ENCODE data around the gene DDX11.
"Not testable (repeated sequence)": the region's sequence is repeated elsewhere in the genome, so short reads cannot be mapped to it uniquely, and the experiment has no call there.

The DDX11 gene

GRCh38 chr12:31067656-31068055, 6.0 kb upstream of the DDX11 start:
- DNase-seq (ENCODE audit: low read depth): not testable (repeated sequence)

GRCh38 chr12:31070971-31071740, 2.5 kb upstream of the DDX11 start:
- not testable (repeated sequence) for DNase-seq (ENCODE audit: low read depth)

- not testable (repeated sequence) for DNase-seq (ENCODE audit: low read depth)
Observed at GRCh38 chr12:31072962-31073361, 698 bp upstream of the DDX11 start.

- not testable (repeated sequence) for DNase-seq (ENCODE audit: low read depth)
Observed at GRCh38 chr12:31074333-31074874, 744 bp downstream of the DDX11 start.

DNA sequence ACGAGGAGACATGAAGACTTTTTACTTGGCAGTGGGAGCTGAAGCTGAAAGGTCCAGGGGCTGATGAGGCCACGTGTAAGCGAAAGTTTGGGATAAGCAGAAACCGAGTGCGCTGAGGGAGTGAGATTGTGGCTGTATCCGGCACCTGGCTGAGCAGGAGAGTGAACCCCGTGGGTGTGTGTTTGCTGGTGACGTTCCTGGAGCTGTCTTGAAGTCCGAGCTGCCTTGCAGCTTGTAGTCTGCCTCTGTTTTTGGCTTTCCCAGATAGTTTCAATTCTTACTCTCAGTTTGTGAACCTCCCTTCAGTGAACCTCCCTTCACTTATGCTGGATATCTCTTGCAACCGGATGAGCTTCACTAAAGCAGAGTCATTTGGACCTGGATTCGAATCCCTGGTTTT, 2.5 kb downstream of the DDX11 start:
- DNase-seq (ENCODE audit: low read depth): not testable (repeated sequence)

GRCh38 chr12:31077095-31077494, 3.4 kb downstream of the DDX11 start:
- DNase-seq (ENCODE audit: low read depth): not testable (repeated sequence)

DNA sequence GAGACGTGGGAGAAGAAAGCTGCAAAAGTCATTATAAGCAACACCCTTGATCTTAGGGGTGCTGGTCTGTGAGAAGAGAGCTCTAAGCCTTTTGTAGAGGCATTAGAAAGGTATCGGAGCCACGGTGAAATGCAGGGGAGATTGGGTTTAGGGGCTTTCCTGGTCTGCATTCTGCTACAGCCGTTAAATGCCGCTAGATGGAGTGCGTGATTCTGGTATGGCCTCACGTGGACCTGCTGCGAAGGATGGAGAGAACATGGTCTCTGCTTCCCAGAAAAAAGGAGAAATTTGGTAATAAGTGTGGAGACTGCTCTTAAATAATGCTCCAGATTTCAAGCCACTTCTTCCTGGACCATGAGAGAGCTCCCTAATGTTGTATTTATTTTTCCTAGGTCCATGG, 4.3 kb downstream of the DDX11 start:
- not testable (repeated sequence) for DNase-seq (ENCODE audit: low read depth)

- not testable (repeated sequence) for DNase-seq (ENCODE audit: low read depth)
Observed at GRCh38 chr12:31079421-31079820, 5.8 kb downstream of the DDX11 start.

GRCh38 chr12:31080221-31080620, 6.6 kb downstream of the DDX11 start:
- DNase-seq (ENCODE audit: low read depth): not testable (repeated sequence)

DNA sequence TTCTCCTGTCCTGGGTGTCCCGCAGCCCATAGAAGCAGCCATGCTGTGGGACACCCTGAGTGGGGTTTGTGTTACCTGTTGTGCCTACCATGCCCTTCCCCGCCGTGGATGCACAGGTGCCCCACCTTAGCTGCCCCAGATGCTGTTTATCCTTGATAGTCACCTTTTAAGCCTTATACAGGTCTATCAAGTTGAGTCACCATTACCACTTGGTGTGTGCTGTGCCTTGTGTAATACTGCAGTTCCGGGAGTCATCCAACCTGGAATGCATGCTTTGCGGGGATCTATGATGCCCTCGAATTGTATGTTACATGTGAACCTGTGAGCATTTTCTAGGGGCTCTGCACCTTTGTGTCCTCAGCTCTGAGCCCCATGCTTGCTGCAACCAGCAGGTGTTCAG, 7.6 kb downstream of the DDX11 start:
- DNase-seq (ENCODE audit: low read depth): not testable (repeated sequence)

DNA sequence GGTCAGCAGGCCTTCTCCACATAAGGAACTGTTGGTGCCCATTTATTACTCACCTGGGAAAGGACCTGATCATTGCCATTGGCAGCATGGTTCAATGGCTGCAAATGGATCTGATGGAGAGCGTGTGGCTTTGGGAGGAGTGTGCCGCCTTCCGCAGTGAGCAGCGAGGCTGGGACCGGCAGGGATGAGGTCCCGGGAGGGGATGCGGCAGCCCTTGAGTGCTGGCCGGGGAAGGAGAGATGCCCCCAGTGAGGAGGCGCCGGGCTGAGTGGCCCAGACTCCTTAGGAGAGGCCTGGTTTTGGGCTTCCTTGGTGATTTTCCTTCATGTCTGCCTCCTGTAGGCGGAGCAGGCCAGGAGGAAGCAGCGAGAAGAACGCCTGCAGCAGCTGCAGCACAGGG, 10.6 kb downstream of the DDX11 start:
- DNase-seq (ENCODE audit: low read depth): not testable (repeated sequence)

- not testable (repeated sequence) for DNase-seq (ENCODE audit: low read depth)
Observed at GRCh38 chr12:31086032-31086431, 12.4 kb downstream of the DDX11 start.

DNA sequence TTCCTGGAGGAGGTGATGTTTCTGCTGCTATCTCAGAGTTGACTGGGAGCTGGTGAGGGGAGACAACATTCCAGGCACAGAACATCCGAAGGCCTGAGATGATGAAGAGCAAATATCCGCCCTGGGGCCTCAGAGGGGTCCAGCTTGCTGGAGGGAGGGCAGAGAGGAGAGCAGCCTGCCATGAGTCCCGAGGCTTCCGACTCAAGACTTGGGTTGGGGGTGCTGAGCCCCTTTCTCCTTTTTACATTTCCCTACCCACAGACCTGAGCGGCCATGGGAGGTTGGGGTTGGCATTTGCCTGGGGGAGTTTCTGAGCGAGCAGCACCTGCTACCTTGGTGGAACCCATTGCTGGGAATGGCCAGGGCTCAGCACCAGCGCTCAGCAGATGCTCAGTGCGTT, 13.8 kb downstream of the DDX11 start:
- not testable (repeated sequence) for DNase-seq (ENCODE audit: low read depth)

GRCh38 chr12:31087956-31088355, 14.3 kb downstream of the DDX11 start:
- not testable (repeated sequence) for DNase-seq (ENCODE audit: low read depth)

- DNase-seq (ENCODE audit: low read depth): no peak
Observed at GRCh38 chr12:31089072-31089471, 15.4 kb downstream of the DDX11 start.

DNA sequence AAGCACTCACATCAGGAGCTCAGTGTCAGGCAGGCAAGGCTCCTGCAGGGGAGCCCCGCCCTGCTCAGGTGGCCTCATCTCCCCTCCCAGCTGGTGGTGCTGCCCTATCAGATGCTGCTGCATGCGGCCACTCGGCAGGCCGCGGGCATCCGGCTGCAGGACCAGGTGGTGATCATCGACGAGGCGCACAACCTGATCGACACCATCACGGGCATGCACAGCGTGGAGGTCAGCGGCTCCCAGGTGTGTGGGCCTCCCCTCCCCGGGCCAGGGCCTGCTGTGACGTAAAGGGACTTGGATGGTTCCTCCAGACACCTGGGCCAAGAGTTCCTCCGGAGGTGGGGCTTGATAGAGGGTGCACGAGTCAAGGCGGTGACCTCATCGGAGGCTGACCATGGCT, 18.0 kb downstream of the DDX11 start:
- not testable (repeated sequence) for DNase-seq (ENCODE audit: low read depth)

GRCh38 chr12:31092718-31093117, 19.1 kb downstream of the DDX11 start:
- not testable (repeated sequence) for DNase-seq (ENCODE audit: low read depth)

DNA sequence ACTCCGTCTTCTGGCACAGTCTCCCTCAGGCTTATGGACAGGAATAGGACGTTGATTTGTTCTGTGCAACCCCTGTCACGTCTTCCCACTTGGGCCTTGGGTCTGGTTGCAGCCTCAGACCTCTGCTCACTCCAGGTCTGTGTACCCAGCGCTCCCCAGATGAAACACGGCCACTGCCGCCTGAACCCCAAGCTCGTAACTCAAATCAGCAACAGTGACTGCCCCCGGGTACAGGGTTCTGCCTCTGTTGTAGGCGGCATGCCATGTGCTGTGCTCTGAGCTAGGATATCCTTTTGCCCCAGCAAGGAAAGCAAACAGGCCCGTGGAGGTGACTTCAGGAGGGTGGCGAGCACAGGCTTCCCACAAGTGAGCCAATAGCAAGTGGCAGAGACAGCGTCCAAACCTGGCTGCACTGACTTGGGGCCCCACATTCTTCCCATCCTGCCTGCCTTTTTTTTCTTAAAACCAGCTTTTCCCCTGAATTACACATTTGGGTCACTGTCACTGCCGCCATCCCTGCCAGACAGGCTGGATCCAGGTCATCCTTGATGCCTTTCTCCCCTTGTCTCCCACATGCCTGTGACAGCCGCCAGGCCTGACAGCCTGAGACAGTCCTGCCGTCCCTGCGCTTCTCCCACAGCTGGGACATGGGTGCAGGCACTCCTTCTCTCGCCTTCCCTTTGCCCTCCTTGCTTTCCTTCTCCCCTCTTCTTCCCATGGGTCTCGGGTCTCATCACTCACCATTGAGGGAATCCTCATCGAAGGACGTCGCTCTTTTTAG, 21.6 kb downstream of the DDX11 start:
- DNase-seq (ENCODE audit: low read depth): not testable (repeated sequence)

DNA sequence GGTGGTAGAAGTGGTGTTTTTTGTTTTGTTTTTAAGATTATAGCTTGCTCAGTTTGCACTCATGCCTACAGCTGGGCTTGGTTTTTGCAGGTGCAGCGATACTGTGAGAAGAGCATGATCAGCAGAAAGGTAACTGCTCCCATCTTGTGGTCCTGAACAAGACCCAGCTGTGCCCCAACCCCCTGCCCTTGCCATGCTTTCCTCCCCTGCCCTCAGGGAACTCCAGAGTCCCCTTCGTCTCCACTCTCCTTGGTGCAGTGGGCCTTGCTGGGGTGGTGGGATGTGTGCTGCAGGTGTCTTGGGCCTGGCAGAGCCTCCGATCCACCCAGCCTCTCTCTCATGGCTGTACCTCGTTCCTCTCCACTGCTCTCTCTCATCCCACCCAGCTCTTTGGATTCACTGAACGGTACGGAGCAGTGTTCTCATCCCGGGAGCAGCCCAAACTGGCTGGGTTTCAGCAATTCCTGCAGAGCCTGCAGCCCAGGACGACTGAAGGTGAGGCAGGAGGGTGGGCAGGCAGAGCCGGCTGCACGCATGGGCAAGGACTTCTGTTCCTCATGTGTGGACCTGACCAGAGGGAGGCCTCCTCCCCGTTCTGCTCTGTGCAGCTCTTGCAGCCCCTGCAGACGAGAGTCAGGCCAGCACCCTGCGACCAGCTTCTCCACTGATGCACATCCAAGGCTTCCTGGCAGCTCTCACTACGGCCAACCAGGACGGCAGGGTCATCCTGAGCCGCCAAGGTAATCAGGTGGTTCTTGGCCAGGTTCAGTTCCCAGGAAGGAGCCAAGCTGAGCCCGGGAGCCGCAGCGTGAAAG, 22.8 kb downstream of the DDX11 start:
- not testable (repeated sequence) for DNase-seq (ENCODE audit: low read depth)

- DNase-seq (ENCODE audit: low read depth): not testable (repeated sequence)
Observed at GRCh38 chr12:31097819-31098218, 24.2 kb downstream of the DDX11 start.

GRCh38 chr12:31098363-31098762, 24.7 kb downstream of the DDX11 start:
- DNase-seq (ENCODE audit: low read depth): not testable (repeated sequence)

DNA sequence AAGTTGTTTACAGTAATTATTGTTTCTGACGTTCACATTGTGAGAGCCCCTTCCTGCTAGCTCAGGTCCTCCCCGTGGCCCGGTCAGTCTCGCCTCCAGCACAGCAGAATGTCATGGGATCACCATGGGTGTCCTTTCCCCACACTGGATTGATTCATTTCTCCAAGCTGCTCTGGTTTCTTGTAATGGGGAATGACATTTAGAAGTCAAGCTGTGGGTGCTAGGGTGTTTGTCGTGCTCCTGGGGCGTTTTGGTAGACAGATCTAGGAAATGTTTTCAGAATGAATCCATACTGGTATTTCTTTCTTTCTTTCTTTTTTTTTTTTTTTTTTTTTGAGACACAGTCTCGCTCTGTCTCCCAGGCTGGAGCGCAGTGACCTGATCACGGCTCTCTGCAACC, 25.1 kb downstream of the DDX11 start:
- not testable (repeated sequence) for DNase-seq (ENCODE audit: low read depth)
